ENCODE results near the gene ABCG8.

- TF ChIP-seq CTCF (IDR thresholded peaks at IDR 0.05; ENCODE audit: poor library complexity): no peak
- no peak for TF ChIP-seq EZH2 (IDR thresholded peaks at IDR 0.05; ENCODE audit: borderline replicate concordance)
Measured at GRCh38 chr2:43794956-43795355, 43.8 kb upstream of the ABCG8 start.

All from hepatocyte (in vitro differentiated cells).